ENCODE results near the gene ALDH7A1. TPM values are rescaled to one million over a fixed set of nuclear protein-coding genes. Genes with fewer than 3 reads are reported as not detected.
"Not testable (repeated sequence)": the region's sequence is repeated elsewhere in the genome, so short reads cannot be mapped to it uniquely, and the experiment has no call there.

ALDH7A1 gene
- polyA plus RNA-seq, 1 experiment = 81.2 TPM

- POLR2A ChIA-PET = no interaction called here
- Histone ChIP-seq H3K4me3 (ENCODE audit: low read depth, low read length) (no peak overlapping the region), H3K27me3 (ENCODE audit: control insufficient read depth, insufficient read depth, low read length) (no peaks in the 10 kb centered on the region), H3K36me3 (ENCODE audit: control insufficient read depth, insufficient read depth, low read length) (no peaks in the 10 kb centered on the region)
- CTCF ChIA-PET = interaction anchor here (1.5 kb wide), 1 partner anchor 19 kb away, joined by 4 read pairs; no protein-coding TSS in a partner anchor
- DNase-seq (ENCODE audit: low read depth) = no peak
- no peak for TF ChIP-seq CTCF (IDR thresholded peaks at IDR 0.05; ENCODE audit: insufficient read depth, low read depth, low read length)
Measured at GRCh38 chr5:126562823-126563222, 32.2 kb downstream of the ALDH7A1 start.

GRCh38 chr5:126561908-126562307, 33.1 kb downstream of the ALDH7A1 start:
- ChIA-PET POLR2A (interaction anchor here (0.6 kb wide), 1 partner anchor 1241 kb away, joined by 3 read pairs; no protein-coding TSS in a partner anchor), CTCF (no interaction called here)
- TF ChIP-seq CTCF (IDR thresholded peaks at IDR 0.05; ENCODE audit: insufficient read depth, low read depth, low read length) = no peak
- no peaks in the 10 kb centered on the region for H3K27me3 ChIP-seq (ENCODE audit: control insufficient read depth, insufficient read depth, low read length)
- no peak for DNase-seq (ENCODE audit: low read depth)
- H3K4me3 ChIP-seq (ENCODE audit: low read depth, low read length) = no peak overlapping the region
- no peaks in the 10 kb centered on the region for H3K36me3 ChIP-seq (ENCODE audit: control insufficient read depth, insufficient read depth, low read length)

- H3K4me3 ChIP-seq (ENCODE audit: low read depth, low read length); POLR2A ChIA-PET; H3K27me3 ChIP-seq (ENCODE audit: control insufficient read depth, insufficient read depth, low read length); DNase-seq (ENCODE audit: low read depth): not testable (repeated sequence)
- H3K36me3 ChIP-seq (ENCODE audit: control insufficient read depth, insufficient read depth, low read length) = peaks cover 15% of the 10 kb centered on the region
- CTCF ChIA-PET = interaction anchor here (0.6 kb wide), 1 partner anchor 61 kb away, joined by 3 read pairs; no protein-coding TSS in a partner anchor
Measured at GRCh38 chr5:126555101-126555500, 39.9 kb downstream of the ALDH7A1 start.

GRCh38 chr5:126552614-126553013, 42.4 kb downstream of the ALDH7A1 start:
- ChIA-PET POLR2A (no interaction called here), CTCF (no interaction called here)
- no peaks in the 10 kb centered on the region for H3K27me3 ChIP-seq (ENCODE audit: control insufficient read depth, insufficient read depth, low read length)
- TF ChIP-seq CTCF (IDR thresholded peaks at IDR 0.05; ENCODE audit: insufficient read depth, low read depth, low read length) = no peak
- no peak overlapping the region for H3K4me3 ChIP-seq (ENCODE audit: low read depth, low read length)
- no peak for DNase-seq (ENCODE audit: low read depth)
- H3K36me3 ChIP-seq (ENCODE audit: control insufficient read depth, insufficient read depth, low read length) = peaks cover 17% of the 10 kb centered on the region

GRCh38 chr5:126544087-126544740, 50.8 kb downstream of the ALDH7A1 start:
- TF ChIP-seq CTCF (IDR thresholded peaks at IDR 0.05; ENCODE audit: insufficient read depth, low read depth, low read length) = peak; percentile 65
- peaks cover 9% of the 10 kb centered on the region for H3K36me3 ChIP-seq (ENCODE audit: control insufficient read depth, insufficient read depth, low read length)
- no peaks in the 10 kb centered on the region for H3K27me3 ChIP-seq (ENCODE audit: control insufficient read depth, insufficient read depth, low read length)
- H3K4me3 ChIP-seq (ENCODE audit: low read depth, low read length) = no peak overlapping the region
- ChIA-PET POLR2A (no interaction called here), CTCF (interaction anchor here (0.7 to 6.8 kb wide), 5 partner anchors 42 to 266 kb away, joined by 3 to 52 read pairs (median 3); partner anchors contain the start of gene ALDH7A1)
- DNase-seq (ENCODE audit: low read depth) = no peak

GRCh38 chr5:126543660-126544059, 51.4 kb downstream of the ALDH7A1 start:
- H3K36me3 ChIP-seq (ENCODE audit: control insufficient read depth, insufficient read depth, low read length) = peaks cover 9% of the 10 kb centered on the region
- POLR2A ChIA-PET = no interaction called here
- no peak for TF ChIP-seq CTCF (IDR thresholded peaks at IDR 0.05; ENCODE audit: insufficient read depth, low read depth, low read length)
- CTCF ChIA-PET = interaction anchor here (0.6 to 6.8 kb wide), 7 partner anchors 42 to 267 kb away, joined by 3 to 52 read pairs (median 3); partner anchors contain the start of gene ALDH7A1
- H3K4me3 ChIP-seq (ENCODE audit: low read depth, low read length) = no peak overlapping the region
- no peaks in the 10 kb centered on the region for H3K27me3 ChIP-seq (ENCODE audit: control insufficient read depth, insufficient read depth, low read length)
- DNase-seq (ENCODE audit: low read depth) = no peak
